Pons (tissue), 1 donor: ENCODE measurements around the gene KCNJ2.

ENCODE experiments used
- DNase-seq: peaks from one replicate; pipeline ENCODE4 v3.0.0-alpha.2; 2016; ENCODE audit warnings: low spot score

Gene KCNJ2

DNA sequence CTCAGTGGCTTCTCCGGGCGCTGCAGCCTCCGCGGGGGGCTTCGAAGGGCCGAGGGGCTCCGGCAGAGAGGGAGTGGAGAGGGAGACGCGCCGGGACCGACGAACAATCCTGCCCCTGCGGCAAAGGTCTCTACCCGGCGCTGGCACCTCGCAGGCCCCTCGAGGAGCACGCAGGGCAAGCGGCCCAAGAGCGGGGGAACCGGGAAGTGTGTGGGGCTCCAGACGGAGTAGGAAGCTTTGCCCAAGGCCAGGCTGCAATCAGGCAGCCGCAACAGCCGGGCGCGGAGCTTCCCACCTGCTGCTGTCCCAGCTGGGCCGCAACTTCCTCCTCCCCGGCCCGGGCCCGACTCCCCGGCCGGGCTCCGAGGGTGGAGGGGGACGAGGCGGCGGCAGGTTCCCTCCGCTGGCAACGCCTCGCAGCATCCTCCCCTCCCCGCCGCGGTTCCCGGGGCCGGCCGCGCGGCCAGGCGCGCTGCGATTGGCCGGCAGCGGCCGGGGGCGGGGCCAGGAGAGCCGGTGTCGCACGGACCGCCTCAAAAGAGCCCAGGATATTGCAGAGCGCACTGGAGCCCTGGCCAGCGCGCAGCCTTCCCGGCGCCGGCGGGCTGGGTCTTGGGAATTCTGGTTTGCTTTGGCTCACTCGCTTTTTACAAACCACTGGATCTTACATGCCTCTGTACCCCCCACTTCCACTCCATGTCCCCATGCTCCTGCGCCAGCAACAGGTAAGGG, at the start of gene KCNJ2:
Gene KCNJ2 (plus strand): TSS at position 556 of the 732 bp plus-strand sequence. CDS start 5,508 bp downstream, outside the sequence.
- DNase-seq = peak; percentile 93

DNA sequence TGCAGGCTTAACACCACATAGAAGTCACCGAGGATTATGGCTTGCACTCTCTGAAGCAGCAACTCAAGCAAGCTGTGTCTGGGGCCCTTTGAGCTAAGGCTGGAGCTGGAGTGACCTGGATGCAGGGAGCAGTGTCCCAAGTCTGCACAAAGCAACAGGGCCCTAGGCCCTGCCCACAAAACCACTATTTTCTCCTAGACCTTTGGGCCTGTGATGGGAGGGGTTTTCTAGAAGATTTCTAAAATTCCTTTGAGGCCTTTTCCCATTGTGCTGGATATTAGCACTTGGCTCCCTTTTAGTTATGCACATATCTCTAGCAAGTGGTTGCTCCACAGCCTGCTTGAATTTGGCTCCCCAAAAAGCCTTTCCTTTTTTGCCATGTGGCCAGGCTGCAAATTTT, 49.8 kb upstream of the KCNJ2 start:
- DNase-seq = no peak

DNA sequence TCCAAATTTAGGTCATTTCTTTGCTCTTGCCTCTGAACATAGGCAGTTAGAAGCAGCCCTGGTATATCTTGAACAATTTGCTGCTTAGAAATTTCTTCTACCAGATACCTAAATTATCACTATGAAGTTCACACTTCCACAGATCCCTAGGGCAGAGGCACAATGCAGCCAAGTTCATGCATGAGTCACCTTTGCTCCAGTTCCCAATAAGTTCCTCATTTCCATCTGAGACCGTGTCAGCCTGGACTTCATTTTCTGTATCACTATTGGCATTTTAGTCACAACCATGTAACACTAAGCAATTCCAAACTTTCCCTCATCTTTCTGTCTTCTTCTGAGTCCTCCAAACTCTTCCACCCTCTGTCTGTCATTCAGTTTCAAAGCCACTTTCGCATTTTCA, 49.3 kb upstream of the KCNJ2 start:
- no peak for DNase-seq

DNA sequence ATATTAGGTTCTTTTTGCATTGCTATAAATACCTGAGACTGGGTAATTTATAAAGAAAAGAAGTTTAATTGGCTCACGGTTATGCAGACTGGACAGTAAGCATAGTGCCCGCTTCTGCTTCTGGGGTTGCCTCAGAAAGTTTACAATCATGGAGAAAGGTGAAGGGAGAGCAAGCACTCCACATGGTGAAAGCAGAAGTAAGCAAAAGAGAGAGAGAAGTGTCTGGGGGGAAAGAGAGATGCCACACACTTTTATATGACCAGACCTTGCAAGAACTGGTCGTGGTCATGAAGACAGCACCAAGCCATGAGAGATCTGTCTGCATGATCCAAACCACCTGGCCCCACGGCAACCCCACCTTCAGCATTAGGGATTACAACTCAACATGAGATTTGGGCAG, 48.9 kb upstream of the KCNJ2 start:
- peak; percentile 49 for DNase-seq

DNA sequence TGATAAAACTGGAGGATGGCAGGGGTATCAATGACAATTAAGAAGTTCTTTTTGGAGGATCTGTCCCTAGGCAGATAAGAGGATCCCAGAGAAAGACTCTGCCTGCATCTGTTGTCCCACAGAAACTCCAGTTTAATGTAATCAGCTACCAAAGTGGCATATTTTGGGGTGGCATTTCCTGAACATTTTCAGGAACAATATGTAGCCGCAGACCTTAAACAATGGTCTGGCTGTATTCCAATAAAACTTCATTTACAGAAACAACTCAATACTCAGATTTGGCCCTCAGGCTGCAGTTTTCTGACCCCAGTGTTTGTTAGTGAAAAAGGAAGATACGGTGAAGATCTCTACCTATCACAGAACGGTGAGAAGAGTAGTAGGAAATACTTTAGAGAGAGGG, 48.2 kb upstream of the KCNJ2 start:
- no peak for DNase-seq

DNA sequence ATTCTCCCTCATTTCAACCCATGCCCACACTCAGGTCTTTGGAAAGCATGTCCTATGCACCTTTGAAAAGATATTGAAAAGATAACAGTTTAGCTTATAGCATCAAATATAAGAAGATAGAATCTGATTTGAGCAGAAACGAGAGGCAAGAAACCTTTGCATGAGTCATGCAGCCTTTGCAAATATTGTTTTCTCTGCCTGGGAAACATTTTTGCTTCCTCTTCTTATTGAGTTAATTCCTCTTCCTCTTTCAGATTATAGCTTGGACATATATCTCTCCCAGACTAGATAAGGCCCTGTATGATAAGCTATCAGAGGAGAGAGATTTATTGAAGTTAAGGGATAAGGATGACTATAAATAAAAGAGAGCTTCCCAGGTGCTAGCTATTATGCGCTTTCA, 46.1 kb upstream of the KCNJ2 start:
- no peak for DNase-seq

DNA sequence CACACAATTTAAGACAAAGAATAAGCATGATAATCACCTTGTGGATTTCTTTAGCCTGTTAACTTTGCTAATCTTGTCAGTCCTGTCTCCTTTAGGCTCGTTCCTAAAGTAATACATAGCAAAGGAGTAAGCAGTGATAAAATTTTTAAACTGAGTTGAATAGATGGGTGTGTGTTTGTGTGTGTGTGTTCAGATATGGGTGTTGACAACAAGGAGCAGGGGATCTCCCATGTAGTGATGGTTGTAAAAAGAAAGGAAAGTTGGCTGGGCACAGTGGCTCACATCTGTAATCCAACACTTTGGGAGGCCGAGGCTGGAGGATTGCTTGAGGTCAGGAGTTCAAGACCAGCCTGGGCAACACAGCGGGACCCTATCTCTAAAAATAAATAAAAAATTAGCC, 44.6 kb upstream of the KCNJ2 start:
- DNase-seq = no peak

DNA sequence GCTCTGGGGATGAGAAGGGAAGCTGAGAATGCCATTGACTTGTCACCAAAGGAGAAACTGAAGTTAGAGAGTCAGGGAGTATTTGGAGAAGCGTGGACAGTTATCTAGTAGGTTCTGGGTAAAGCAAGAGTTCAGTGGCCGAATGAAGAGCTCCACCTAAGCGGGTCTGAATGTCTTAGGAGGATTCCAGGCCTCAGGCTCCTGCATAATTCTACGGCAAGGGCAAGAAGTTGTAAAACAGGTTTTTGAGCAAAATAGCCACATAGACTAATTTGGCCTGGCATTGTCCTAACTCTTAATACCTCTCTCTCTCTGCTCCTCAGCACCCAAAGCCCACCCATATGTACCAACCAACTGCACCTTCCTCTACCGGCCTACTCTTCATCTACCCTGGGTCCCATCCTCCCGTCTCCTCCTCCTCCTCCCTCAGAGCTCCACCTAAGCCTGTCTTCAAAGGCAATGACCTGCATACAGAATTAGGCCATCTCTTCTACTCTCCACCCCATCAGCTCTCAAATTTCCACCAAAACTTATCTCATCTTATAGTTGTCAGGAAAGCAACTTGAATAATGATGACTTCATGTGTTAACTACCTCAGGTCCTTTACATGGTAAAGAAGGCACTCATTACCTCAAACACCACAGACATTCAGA, 42.0 kb upstream of the KCNJ2 start:
- no peak for DNase-seq

DNA sequence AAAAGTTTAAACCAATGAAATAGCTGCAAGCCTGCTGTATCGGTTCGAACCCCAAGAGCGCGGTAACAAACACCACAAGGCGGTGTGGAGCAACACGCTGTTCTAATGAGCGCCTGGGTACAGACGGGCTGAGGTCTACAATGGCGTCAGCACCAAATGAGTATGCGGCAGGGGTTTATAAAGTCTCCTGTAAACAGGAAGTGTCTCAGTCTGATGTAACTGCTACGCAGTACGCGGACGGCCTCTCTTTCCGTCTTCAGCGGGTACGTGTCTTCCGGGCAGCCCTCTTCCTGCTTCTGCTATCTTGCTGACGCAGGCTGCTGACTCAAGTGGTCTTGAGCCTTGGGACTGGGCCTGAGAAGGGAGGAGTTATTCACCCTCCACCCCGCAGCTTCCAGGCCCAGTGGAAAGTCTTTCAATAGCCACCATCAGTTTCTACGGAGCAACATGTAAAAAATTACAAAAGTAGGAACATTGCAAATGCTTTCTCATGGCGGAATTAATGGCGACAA, 40.5 kb upstream of the KCNJ2 start:
- DNase-seq = no peak

DNA sequence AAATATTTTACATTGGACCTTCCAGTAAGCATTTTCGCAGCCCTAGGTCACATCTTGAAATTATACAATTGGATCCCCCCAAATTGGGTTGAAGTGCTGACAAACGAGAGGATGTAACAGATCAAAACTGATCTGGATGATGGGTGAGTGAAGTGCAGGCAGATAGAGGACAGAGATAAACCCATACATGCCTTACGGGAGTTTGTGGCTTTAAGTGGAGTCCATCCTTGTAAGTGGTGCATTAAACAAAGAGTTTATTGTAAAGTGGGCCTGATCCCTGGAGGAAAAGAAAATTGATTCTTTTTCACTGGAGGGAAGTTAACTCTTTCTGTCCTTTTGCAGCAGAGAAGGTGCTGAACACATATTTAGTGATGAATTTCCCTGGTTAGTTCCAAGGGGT, 39.0 kb upstream of the KCNJ2 start:
- DNase-seq = no peak

DNA sequence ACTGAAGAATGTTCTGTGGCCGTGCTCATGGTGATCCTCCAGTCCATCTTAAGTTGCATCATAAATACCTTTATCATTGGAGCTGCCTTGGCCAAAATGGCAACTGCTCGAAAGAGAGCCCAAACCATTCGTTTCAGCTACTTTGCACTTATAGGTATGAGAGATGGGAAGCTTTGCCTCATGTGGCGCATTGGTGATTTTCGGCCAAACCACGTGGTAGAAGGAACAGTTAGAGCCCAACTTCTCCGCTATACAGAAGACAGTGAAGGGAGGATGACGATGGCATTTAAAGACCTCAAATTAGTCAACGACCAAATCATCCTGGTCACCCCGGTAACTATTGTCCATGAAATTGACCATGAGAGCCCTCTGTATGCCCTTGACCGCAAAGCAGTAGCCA, 36.8 kb upstream of the KCNJ2 start:
- DNase-seq = no peak

DNA sequence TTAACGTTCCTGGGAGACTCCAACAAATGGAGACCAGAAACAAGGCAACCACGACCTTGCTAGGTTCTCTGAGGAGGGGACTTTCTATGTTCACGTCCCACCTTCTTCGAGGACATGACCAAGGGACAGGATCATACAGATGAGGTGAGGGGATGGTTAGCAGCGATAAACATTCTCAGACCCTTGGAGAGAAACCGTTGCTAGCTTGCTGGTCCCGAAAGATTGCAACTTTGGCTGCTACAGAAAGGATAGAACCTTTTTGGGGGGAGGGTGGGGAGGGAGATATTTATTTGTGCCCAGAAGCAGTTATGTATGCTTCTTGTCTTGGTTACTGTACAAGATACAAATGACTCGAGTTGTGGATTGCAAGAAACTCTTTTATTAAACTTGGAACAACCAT, 35.3 kb upstream of the KCNJ2 start:
- DNase-seq = no peak

DNA sequence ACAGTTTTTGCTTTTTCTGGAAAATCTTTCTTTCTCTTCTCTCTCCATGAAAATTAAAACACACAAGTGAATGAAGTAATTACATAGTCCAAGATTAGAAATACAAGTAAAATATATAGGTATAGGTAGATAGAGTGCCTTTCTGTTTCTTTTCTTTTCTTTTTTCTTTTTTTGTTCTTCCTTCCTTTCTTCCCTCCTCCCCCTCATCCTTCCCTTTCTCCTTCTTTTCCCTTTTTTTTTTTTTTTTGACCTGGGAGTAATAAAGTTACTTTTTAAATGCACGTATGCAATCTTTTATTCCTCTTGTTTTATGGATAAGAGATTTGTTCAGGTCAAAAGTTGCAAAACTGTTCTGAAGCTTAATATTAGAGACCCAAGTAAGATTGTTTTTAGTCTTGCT, 34.6 kb upstream of the KCNJ2 start:
- DNase-seq = no peak

DNA sequence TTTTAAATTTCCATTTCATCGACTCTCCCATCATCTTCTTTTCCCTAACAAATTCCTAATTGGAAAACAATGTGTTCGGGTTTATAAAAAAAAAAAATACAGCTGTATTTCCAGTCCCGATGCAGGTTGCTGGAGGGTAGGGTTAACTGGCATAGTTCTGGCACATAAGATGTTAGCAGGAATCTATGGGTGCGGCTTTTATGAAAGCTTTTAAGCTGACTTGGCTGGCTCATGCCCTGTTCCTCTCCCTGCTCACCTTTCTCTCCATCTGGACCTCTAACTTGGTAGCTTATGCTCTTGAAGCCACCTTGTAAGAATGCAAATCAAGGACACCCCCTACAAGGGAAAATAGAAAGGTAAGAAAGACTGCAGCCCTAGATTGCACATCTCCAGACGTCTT, 33.2 kb upstream of the KCNJ2 start:
- DNase-seq = no peak

DNA sequence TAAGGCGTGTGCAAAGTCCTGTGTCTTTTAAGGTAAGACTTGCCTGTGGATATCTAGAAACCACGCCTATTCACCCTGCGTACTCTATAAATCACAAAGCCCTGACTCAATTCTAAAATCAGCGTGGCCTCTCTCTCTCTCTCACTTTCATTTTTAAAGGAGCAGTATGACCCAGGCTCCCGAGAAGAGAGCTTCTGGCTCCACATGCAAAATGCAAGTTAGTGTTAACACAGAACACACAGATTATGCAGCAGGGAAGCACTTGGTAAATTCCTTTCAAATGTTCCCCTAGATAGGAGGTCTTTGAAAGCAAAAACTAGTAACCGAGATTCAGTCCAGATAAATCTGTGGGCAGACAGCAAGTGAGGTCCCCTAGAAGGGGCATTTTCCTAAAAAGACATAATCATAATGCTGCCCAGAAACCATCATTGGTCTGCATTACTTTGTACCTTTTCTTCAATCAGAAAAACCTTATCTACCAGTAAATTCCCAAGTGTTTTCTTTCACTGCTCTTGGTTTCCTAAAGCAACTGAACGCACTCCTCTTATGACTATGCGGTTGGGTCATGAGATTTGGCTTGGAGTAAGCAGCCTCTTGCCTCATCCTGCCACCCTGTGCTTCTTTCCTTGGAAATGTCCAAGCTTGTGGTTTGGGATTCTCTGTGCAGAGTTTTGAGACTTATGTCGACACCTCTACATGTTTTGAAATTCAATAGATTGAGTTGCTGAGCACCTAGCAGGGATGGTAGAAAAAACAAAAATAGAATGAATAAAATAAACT, 31.7 kb upstream of the KCNJ2 start:
- peak; percentile 87 for DNase-seq

DNA sequence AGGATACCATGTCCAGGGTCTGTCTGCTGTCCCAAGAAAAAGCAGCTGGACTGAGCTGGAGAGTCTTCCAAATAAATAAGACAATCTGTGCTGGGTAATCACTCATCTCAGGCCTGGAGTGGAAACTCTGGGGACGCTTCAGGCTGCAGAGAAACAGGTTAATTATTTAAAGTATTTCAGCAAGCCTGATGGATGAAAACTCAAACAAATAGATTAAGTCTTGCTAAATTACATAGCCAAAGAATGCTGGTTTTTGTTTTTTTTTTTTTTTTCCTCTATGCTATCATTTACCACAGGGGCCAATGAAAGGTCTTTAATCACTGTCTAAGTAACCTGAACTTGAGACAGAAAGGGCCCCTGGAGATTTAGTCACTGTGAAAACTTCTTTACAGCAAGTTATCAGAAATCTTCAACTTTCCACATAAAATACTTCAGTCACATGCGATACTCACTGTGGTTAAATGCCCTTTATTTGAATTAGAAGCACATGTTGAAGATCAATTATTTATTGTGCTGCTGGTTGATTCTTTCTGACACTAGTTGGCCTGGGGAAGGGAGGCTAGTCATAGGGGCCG, 31.0 kb upstream of the KCNJ2 start:
- DNase-seq = no peak

DNA sequence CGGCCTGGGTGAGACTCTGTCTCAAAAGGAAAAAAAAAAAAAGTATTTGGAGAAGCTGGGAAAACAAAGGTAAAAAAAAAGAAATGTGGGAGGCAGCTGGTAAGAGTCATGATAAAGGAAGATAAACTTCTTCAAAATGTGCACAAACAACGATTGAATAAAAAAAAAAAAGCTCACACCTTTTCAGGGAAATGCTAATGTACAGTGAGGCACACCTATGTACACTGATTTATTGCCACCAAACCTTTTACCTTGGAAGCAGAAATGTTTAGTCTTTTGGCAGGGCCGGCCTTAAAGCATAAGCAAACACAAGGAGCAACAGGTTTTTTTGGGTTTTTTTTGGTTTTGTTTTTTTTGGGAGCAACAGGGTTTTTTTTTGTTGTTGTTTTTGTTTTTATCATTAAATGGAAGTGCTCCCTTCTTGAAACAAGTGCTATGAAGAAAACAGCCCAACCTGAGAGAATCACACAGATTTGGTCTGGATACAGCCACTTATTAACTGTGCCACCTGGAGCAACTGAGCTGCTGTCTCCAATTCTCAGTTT, 29.8 kb upstream of the KCNJ2 start:
- no peak for DNase-seq

DNA sequence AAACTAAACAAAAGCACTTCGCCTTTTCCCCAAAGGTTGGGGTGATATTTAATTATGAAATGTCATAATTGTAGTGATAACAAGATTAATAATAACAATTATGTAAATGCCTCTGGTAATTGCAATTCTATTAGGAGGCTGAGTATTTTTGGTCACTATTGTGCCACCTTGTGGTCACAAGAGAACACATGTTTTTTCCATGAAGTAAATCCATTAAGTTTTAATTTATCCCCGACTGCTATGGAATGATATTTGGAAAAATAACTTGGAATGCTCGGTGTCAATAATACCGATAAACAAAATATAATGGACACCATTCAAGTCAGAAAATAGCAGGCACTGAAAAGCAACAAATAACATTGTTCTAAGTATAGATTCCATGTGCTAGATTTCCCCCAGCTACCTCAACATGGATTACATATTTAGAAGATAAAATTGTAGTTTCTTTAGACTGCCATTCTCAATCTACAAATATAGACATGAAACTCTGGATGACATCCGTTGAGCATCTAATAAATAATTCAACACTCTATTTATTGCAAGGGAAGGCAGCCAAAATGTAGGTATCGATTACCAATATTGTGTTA, 25.0 kb upstream of the KCNJ2 start:
- DNase-seq = peak; percentile 73

DNA sequence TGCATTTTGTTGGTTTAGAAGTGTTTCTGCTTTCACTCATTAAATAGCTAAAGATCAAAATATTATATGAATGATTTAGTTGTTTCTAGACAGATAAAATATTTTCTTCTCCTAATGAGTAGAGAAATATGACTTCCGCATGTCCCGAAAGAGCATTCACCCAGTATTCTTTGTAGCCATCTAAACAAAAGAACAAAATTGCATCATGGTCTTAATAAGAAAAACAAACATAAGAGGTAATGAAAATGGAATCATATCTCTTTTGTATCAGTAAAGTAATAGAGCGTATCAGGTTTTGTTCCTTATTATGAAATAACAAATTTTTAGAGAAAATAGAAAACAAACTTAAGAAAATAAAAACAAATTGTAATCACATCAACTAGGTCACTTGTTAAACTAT, 16.1 kb upstream of the KCNJ2 start:
- DNase-seq = no peak

DNA sequence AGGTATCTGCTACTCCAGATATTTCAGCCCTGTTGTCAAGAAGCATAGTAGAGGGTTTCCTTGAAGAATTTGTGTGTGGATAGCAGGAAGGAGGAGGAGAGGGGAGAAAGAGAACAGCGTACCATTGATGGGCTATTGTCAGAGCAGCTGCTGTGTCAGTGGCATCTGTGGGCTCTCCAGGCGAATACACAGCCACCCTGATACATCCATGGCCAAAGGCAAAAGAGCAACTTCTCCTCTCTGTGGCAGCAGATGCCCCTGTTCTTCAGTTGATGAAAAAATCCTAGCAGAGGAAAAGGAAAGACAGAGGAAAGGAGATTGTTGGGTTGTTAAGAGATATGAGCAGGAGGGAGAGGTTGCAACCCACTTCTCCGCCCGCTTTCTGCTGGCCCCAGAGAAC, 12.2 kb upstream of the KCNJ2 start:
- DNase-seq = peak; percentile 77

DNA sequence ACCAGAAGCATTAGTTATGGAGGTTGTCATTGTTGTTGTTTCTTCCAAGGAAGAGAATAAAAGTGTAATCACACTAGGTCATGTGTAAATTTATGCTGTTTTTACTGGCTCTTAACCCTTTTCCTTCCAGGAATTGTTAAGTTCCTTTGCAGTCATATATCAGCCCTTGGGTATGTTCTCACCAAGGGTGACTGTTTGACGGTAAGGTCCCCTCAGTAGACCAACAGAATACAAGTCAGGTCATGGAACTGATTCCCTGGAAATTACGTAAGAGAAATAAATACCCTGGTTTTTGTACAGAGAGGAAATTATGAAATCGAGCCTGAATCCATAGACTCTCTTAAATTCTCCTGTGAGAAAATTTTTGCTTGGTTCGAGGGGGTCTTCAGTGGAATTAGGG, 11.2 kb upstream of the KCNJ2 start:
- DNase-seq = no peak

DNA sequence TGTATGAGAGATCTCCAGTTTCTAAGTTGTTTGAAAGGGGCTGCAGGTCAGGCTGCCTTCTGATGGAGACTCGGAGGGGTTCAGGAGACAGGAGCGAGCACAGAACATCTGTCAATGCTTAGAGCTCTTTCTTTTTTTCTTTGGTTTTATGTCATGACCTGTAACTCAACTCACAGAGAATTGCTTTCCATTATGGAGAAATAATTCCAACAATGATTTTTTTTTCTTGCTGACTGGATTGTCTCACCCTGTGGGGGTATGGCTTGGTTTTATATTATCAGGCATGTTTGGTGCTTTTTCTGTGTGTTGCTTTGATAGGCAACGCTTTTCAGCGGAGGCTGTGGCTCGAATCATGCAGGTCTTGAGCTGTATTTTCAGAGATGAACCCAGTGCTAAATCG, 10.7 kb upstream of the KCNJ2 start:
- no peak for DNase-seq
